ENCODE results near the gene SHLD1. TPM values are rescaled to one million over a fixed set of nuclear protein-coding genes. Genes with fewer than 3 reads are reported as not detected.
A peak's percentile ranks its signal among the peaks of the same experiment; 100 is the strongest.

The SHLD1 gene
- total RNA-seq, 1 donor from 2014 or later: 3.5 TPM

- H3K79me2 ChIP-seq (ENCODE audit: insufficient read depth, low read length): no peaks in the 10 kb centered on the region
- no peak overlapping the region for H3K4me2 ChIP-seq (ENCODE audit: low read length)
- Mint-ChIP-seq H3K4me3 (ENCODE audit: unreplicated experiment) (no peak overlapping the region), H3K36me3 (ENCODE audit: low read depth, unreplicated experiment) (no peaks in the 10 kb centered on the region), H3K9me3 (ENCODE audit: unreplicated experiment) (peaks cover 5% of the 10 kb centered on the region), H3K4me1 (ENCODE audit: low read depth, unreplicated experiment) (no peaks in the 10 kb centered on the region), H3K27ac (ENCODE audit: unreplicated experiment) (no peak overlapping the region), H3K27me3 (ENCODE audit: low read depth, unreplicated experiment) (peaks cover 30% of the 10 kb centered on the region)
- no peak overlapping the region for H3K27ac ChIP-seq (ENCODE audit: low read depth, low read length)
- H3K36me3 ChIP-seq (ENCODE audit: insufficient read depth, low read length): no peaks in the 10 kb centered on the region
- DNase-seq (ENCODE audit: low read depth) (no peak), FAIRE-seq (no peak)
- no peak overlapping the region for H3K9ac ChIP-seq (ENCODE audit: low read length)
- peaks cover 15% of the 10 kb centered on the region for H3K27me3 ChIP-seq (ENCODE audit: insufficient read depth, low read length)
- no peaks in the 10 kb centered on the region for H4K20me1 ChIP-seq (ENCODE audit: insufficient read depth, low read length)
- TF ChIP-seq EZH2 (IDR thresholded peaks at IDR 0.05; ENCODE audit: insufficient read depth, low read length): no peak
- no peak for TF ChIP-seq CTCF (IDR thresholded peaks at IDR 0.05; ENCODE audit: insufficient read depth, low read depth, low read length)
- no peaks in the 10 kb centered on the region for H3K9me3 ChIP-seq (ENCODE audit: insufficient read depth, low read depth, low read length)
- H3K4me1 ChIP-seq (ENCODE audit: insufficient read depth, low read length): no peaks in the 10 kb centered on the region
- no peak overlapping the region for H3K4me3 ChIP-seq (ENCODE audit: insufficient read depth, low read depth, low read length)
- H2AFZ ChIP-seq (ENCODE audit: low read depth, low read length): no peak overlapping the region
Measured at GRCh38 chr20:5900908-5901307, 150.7 kb downstream of the SHLD1 start.

- no peak overlapping the region for H3K4me3 Mint-ChIP-seq (ENCODE audit: unreplicated experiment)
- H4K20me1 ChIP-seq (ENCODE audit: insufficient read depth, low read length): no peaks in the 10 kb centered on the region
- H3K9ac ChIP-seq (ENCODE audit: low read length): no peak overlapping the region
- H3K4me1 Mint-ChIP-seq (ENCODE audit: low read depth, unreplicated experiment): no peaks in the 10 kb centered on the region
- no peak overlapping the region for H3K27ac ChIP-seq (ENCODE audit: low read depth, low read length)
- H3K4me2 ChIP-seq (ENCODE audit: low read length): no peak overlapping the region
- H3K36me3 ChIP-seq (ENCODE audit: insufficient read depth, low read length): no peaks in the 10 kb centered on the region
- peaks cover 8% of the 10 kb centered on the region for H3K4me1 ChIP-seq (ENCODE audit: insufficient read depth, low read length)
- TF ChIP-seq CTCF (IDR thresholded peaks at IDR 0.05; ENCODE audit: insufficient read depth, low read depth, low read length) (no peak), EZH2 (IDR thresholded peaks at IDR 0.05; ENCODE audit: insufficient read depth, low read length) (no peak)
- H3K36me3 Mint-ChIP-seq (ENCODE audit: low read depth, unreplicated experiment): no peaks in the 10 kb centered on the region
- no peak overlapping the region for H3K4me3 ChIP-seq (ENCODE audit: insufficient read depth, low read depth, low read length)
- FAIRE-seq (no peak), DNase-seq (ENCODE audit: low read depth) (peak; percentile 25)
- H3K9me3 Mint-ChIP-seq (ENCODE audit: unreplicated experiment): no peaks in the 10 kb centered on the region
- H3K27me3 ChIP-seq (ENCODE audit: insufficient read depth, low read length): peaks cover 13% of the 10 kb centered on the region
- no peaks in the 10 kb centered on the region for H3K79me2 ChIP-seq (ENCODE audit: insufficient read depth, low read length)
- H2AFZ ChIP-seq (ENCODE audit: low read depth, low read length): no peak overlapping the region
- H3K27me3 Mint-ChIP-seq (ENCODE audit: low read depth, unreplicated experiment): peaks cover 14% of the 10 kb centered on the region
- H3K27ac Mint-ChIP-seq (ENCODE audit: unreplicated experiment): no peak overlapping the region
- no peaks in the 10 kb centered on the region for H3K9me3 ChIP-seq (ENCODE audit: insufficient read depth, low read depth, low read length)
Measured at GRCh38 chr20:5908981-5909380, 158.8 kb downstream of the SHLD1 start.

- H3K27me3 ChIP-seq (ENCODE audit: insufficient read depth, low read length): peaks cover 11% of the 10 kb centered on the region
- H3K36me3 ChIP-seq (ENCODE audit: insufficient read depth, low read length): no peaks in the 10 kb centered on the region
- H3K4me1 ChIP-seq (ENCODE audit: insufficient read depth, low read length): peaks cover 8% of the 10 kb centered on the region
- FAIRE-seq: no peak
- Mint-ChIP-seq H3K36me3 (ENCODE audit: low read depth, unreplicated experiment) (no peaks in the 10 kb centered on the region), H3K9me3 (ENCODE audit: unreplicated experiment) (no peaks in the 10 kb centered on the region), H3K27ac (ENCODE audit: unreplicated experiment) (no peak overlapping the region), H3K4me1 (ENCODE audit: low read depth, unreplicated experiment) (no peaks in the 10 kb centered on the region), H3K27me3 (ENCODE audit: low read depth, unreplicated experiment) (peaks cover 9% of the 10 kb centered on the region), H3K4me3 (ENCODE audit: unreplicated experiment) (no peak overlapping the region)
- no peak overlapping the region for H3K9ac ChIP-seq (ENCODE audit: low read length)
- no peaks in the 10 kb centered on the region for H4K20me1 ChIP-seq (ENCODE audit: insufficient read depth, low read length)
- no peak overlapping the region for H3K27ac ChIP-seq (ENCODE audit: low read depth, low read length)
- no peak overlapping the region for H2AFZ ChIP-seq (ENCODE audit: low read depth, low read length)
- TF ChIP-seq CTCF (IDR thresholded peaks at IDR 0.05; ENCODE audit: insufficient read depth, low read depth, low read length) (no peak), EZH2 (IDR thresholded peaks at IDR 0.05; ENCODE audit: insufficient read depth, low read length) (no peak)
- no peak overlapping the region for H3K4me2 ChIP-seq (ENCODE audit: low read length)
- no peaks in the 10 kb centered on the region for H3K9me3 ChIP-seq (ENCODE audit: insufficient read depth, low read depth, low read length)
- DNase-seq (ENCODE audit: low read depth): no peak
- no peak overlapping the region for H3K4me3 ChIP-seq (ENCODE audit: insufficient read depth, low read depth, low read length)
- no peaks in the 10 kb centered on the region for H3K79me2 ChIP-seq (ENCODE audit: insufficient read depth, low read length)
Measured at GRCh38 chr20:5910186-5910585, 160.0 kb downstream of the SHLD1 start.
